IMR-90 (cell line): Measurements from ENCODE around the gene FBXW12. TPM values are rescaled to one million over a fixed set of nuclear protein-coding genes. Genes with fewer than 3 reads are reported as not detected.
A peak's percentile ranks its signal among the peaks of the same experiment; 100 is the strongest.

Experiments
- ATAC-seq: fragments of 200-7000 bp; cut with Tn5 transposase; 2 replicates; pipeline ENCODE4 v1.9.1; 2020; ENCODE audit warnings: low read depth, mild to moderate bottlenecking, moderate library complexity
- BruUV-seq: library from RNA; stranded (reverse); fragments of 400-500 nt; replicated peaks from 2 replicates; lab custom pipeline; 2021; lab: Mats Ljungman, UMichigan
- CTCF ChIA-PET: fragments of 300-600 bp; formaldehyde crosslinking; extraction: SDS; loops from one replicate; lab custom pipeline; 2021; ENCODE audit warnings: antibody characterized with exemption; lab: Yijun Ruan, JAX
- POLR2A ChIA-PET: fragments of 300-600 bp; sonication (Branson Sonifier 250); formaldehyde crosslinking; loops from one replicate; lab custom pipeline; 2022; ENCODE audit warnings: antibody characterized with exemption; ENCODE audit not compliant: unreplicated experiment; lab: Charles Lee
- DNase-seq: peaks from one replicate; pipeline ENCODE4 v3.0.0; 2013
- H2AFZ ChIP-seq: replicated peaks from 2 replicates; pipeline ENCODE3; 2013; ENCODE audit warnings: low read length, mild to moderate bottlenecking; ENCODE audit not compliant: poor library complexity
- H2AK5ac ChIP-seq: 2 replicates; pipeline ENCODE4 v1.6.1; 2013; ENCODE audit warnings: low read depth, low read length, inconsistent platforms
- H2AK9ac ChIP-seq: replicated peaks from 2 replicates; pipeline ENCODE3; 2013; ENCODE audit warnings: mild to moderate bottlenecking, low read depth, low read length, moderate library complexity; ENCODE audit not compliant: poor library complexity
- H2BK120ac ChIP-seq: 2 replicates; pipeline ENCODE4 v1.6.1; 2013; ENCODE audit warnings: low read depth, low read length, inconsistent platforms
- H2BK15ac ChIP-seq: 3 replicates; pipeline ENCODE4 v1.6.1; 2013; ENCODE audit warnings: low read depth, low read length, inconsistent platforms
- H2BK20ac ChIP-seq: 2 replicates; pipeline ENCODE4 v1.6.1; 2013; ENCODE audit warnings: low read depth, mild to moderate bottlenecking, inconsistent platforms, low read length, moderate library complexity
- H2BK5ac ChIP-seq: 2 replicates; pipeline ENCODE4 v1.6.1; 2013; ENCODE audit warnings: mild to moderate bottlenecking, low read depth, low read length, inconsistent platforms; ENCODE audit not compliant: poor library complexity, severe bottlenecking
- H3K14ac ChIP-seq: replicated peaks from 2 replicates; pipeline ENCODE4 v1.6.1; 2013; ENCODE audit warnings: low read depth, low read length, inconsistent platforms
- H3K18ac ChIP-seq: 2 replicates; pipeline ENCODE4 v1.6.1; 2013; ENCODE audit warnings: low read depth, low read length, control low read depth
- H3K23ac ChIP-seq: 2 replicates; pipeline ENCODE4 v1.6.1; 2013; ENCODE audit warnings: low read depth, low read length, inconsistent platforms
- H3K27ac ChIP-seq: 2 replicates; pipeline ENCODE4 v1.5.1; 2013; ENCODE audit warnings: mild to moderate bottlenecking, control low read depth, low read length; ENCODE audit not compliant: insufficient read depth
- H3K27me3 ChIP-seq: 2 replicates; pipeline ENCODE4 v1.6.1; 2013; ENCODE audit warnings: low read length; ENCODE audit not compliant: control insufficient read depth, insufficient read depth
- H3K36me3 ChIP-seq: 2 replicates; pipeline ENCODE4 v1.6.1; 2013; ENCODE audit warnings: low read length, mixed read lengths; ENCODE audit not compliant: control insufficient read depth, insufficient read depth
- H3K4ac ChIP-seq: 2 replicates; pipeline ENCODE4 v1.6.1; 2013; ENCODE audit warnings: low read depth, low read length, inconsistent platforms
- H3K4me1 ChIP-seq: 2 replicates; pipeline ENCODE4 v1.6.1; 2013; ENCODE audit warnings: low read length, mixed read lengths; ENCODE audit not compliant: control insufficient read depth, insufficient read depth
- H3K4me2 ChIP-seq: 2 replicates; pipeline ENCODE4 v1.6.1; 2013; ENCODE audit warnings: low read depth, mild to moderate bottlenecking, control low read depth, low read length, moderate library complexity
- H3K4me3 ChIP-seq: 2 replicates; pipeline ENCODE4 v1.5.1; 2013; ENCODE audit warnings: low read depth, mild to moderate bottlenecking, control low read depth, low read length, moderate library complexity; ENCODE audit not compliant: insufficient read depth
- H3K56ac ChIP-seq: 2 replicates; pipeline ENCODE4 v1.6.1; 2013; ENCODE audit warnings: low read length, inconsistent platforms; ENCODE audit not compliant: insufficient read depth; ENCODE audit errors: extremely low read depth
- H3K79me1 ChIP-seq, 2 experiments: 2 replicates each; pipeline ENCODE4 v1.6.1; 2013; ENCODE audit warnings: low read length in 2 of 2, inconsistent platforms in 1 of 2, low read depth in 1 of 2
- H3K9ac ChIP-seq: 2 replicates; pipeline ENCODE4 v1.6.1; 2013; ENCODE audit warnings: low read depth, low read length, control low read depth
- H3K9me1 ChIP-seq: 2 replicates; pipeline ENCODE4 v1.6.1; 2013; ENCODE audit warnings: low read length, inconsistent platforms; ENCODE audit not compliant: insufficient read depth
- H3K9me3 ChIP-seq: 2 replicates; pipeline ENCODE4 v1.6.1; 2013; ENCODE audit warnings: low read length; ENCODE audit not compliant: control insufficient read depth, insufficient read depth
- H4K20me1 ChIP-seq: 2 replicates; pipeline ENCODE4 v1.6.1; 2013; ENCODE audit warnings: low read length, inconsistent platforms; ENCODE audit not compliant: insufficient read depth
- H4K5ac ChIP-seq: 2 replicates; pipeline ENCODE4 v1.6.1; 2013; ENCODE audit warnings: mild to moderate bottlenecking, low read depth, low read length, control low read depth
- H4K8ac ChIP-seq, 2 experiments: 2 replicates each; pipeline ENCODE4 v1.6.1; 2013; ENCODE audit warnings: low read depth in 2 of 2, low read length in 2 of 2, control low read depth in 1 of 2, inconsistent platforms in 1 of 2
- H4K91ac ChIP-seq: 2 replicates; pipeline ENCODE4 v1.6.1; 2013; ENCODE audit warnings: low read depth, low read length, inconsistent platforms; ENCODE audit not compliant: insufficient read depth
- CHD1 ChIP-seq: IDR thresholded peaks from 2 replicates; pipeline ENCODE4 v1.6.1; 2012; ENCODE audit warnings: low read depth, low read length, improper control_type of control experiment
- MAFK ChIP-seq: IDR thresholded peaks from 2 replicates; pipeline ENCODE4 v1.6.1; 2012; ENCODE audit warnings: low read depth, low read length, improper control_type of control experiment
- RFX5 ChIP-seq: IDR thresholded peaks from 2 replicates; pipeline ENCODE4 v1.8.0; 2012; ENCODE audit warnings: low read depth, mild to moderate bottlenecking, low read length, moderate library complexity
- WGBS, 2 experiments: methylation state at CpG; one replicate each; pipeline versions ENCODE4 v1.1.5 to v1.1.7; 2013; ENCODE audit warnings: missing lambda C conversion rate in 2 of 2; ENCODE audit not compliant: insufficient read length in 1 of 2; ENCODE audit errors: extremely low coverage in 2 of 2; 5-methylcytosine and 5-hydroxymethylcytosine counted together
- dilution Hi-C: fragments of 300-500 bp; cut with HindIII; formaldehyde crosslinking; loops from one replicate; pipeline ENCODE4 v1.14.3; 2018; ENCODE audit warnings: low sequenced_read_pairs; ENCODE audit not compliant: unreplicated experiment
- in situ Hi-C: fragments of 300-500 bp; cut with MboI; formaldehyde crosslinking; loops from 3 replicates; pipeline ENCODE4 v1.14.3; 2019; ENCODE audit warnings: low sequenced_read_pairs, inconsistent platforms, mixed read lengths
- intact Hi-C: fragments of 100-400 bp; cut with micrococcal nuclease; formaldehyde crosslinking; loops from 2 replicates; pipeline ENCODE4 v1.10.0; 2022
- polyA plus RNA-seq, 3 experiments: library from polyadenylated mRNA; depleted of rRNA; stranded (reverse); fragments of >200 nt; gene quantifications; 2 replicates each; pipeline ENCODE4 v1.2.3, GENCODE V29; 2012; ENCODE audit warnings: low replicate concordance in 1 of 3
- total RNA-seq: library from RNA; depleted of rRNA; stranded (reverse); fragments of >200 nt; gene quantifications from 2 replicates; pipeline ENCODE4 v1.2.3, GENCODE V29; 2012

FBXW12 gene
- total and polyA plus RNA-seq, 2 of the 4 experiments (the other 2 are of a cell fraction): not detected

DNA sequence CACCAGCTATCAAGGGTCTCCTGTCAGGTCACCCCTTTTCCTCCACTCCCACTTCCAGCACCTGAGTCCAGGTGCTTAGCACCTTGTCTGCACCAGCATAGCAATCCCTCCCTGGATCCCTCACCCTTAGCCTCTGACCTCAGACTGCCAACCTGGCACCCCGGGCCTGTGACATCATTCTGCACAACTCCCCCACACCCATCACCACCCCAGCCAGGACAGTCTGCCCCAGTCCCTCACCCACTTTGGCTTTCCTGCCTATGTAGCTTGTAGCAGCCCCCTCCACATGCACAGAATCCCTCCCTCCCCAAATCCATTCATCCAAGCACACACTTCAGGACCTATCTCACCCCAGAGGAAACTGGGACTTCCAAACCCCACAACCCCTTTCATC, 58.7 kb downstream of the FBXW12 start:
- dilution Hi-C loops (no loop called here), in situ Hi-C loops (no loop called here), intact Hi-C loops (no loop called here)
- Histone ChIP-seq H3K9me1 (peaks cover 13% of the 10 kb centered on the region), H3K18ac (no peak overlapping the region), H2AK9ac (peak overlapping the region; percentile 98), H3K4me2 (no peak overlapping the region), H4K91ac (no peak overlapping the region), H3K14ac (no peak overlapping the region), H4K20me1 (peaks cover 19% of the 10 kb centered on the region), H3K36me3 (peaks cover 18% of the 10 kb centered on the region), H4K5ac (no peak overlapping the region), H2AFZ (no peak overlapping the region), H2AK5ac (peak overlapping the region; percentile 20; the same call in 1 of the 2 replicates), H3K27me3 (no peaks in the 10 kb centered on the region), H2BK15ac (no peak overlapping the region), H4K8ac (no peak overlapping the region), H3K4me3 (no peak overlapping the region), H3K4ac (peak overlapping the region; percentile 70), H2BK5ac (no peak overlapping the region), H2BK20ac (no peak overlapping the region), H3K23ac (no peak overlapping the region; the same call in 1 of the 2 replicates), H2BK120ac (no peak overlapping the region), H3K27ac (no peak overlapping the region), H3K56ac (no peak overlapping the region), H3K79me1 (peaks cover 16 to 48% of the 10 kb centered on the region in 2 experiments; a peak in 3 of 4 replicates), H3K9me3 (no peaks in the 10 kb centered on the region), H3K4me1 (peaks cover 21% of the 10 kb centered on the region; the same call in 1 of the 2 replicates), H3K9ac (no peak overlapping the region)
- ChIA-PET CTCF (no interaction called here), POLR2A (no interaction called here)
- no peak for TF ChIP-seq MAFK
- TF ChIP-seq CHD1: no peak
- TF ChIP-seq RFX5: no peak
- no TSS peak for BruUV-seq
- WGBS, 2 experiments: 100% methylated on average over 1 of the region's 1 CpG; no CpG with 5 or more reads in 1 of the 2 experiments
- DNase-seq: no peak
- no peak for ATAC-seq
